Endothelial cell of umbilical vein (primary cell): ENCODE results near the gene PTPRO. TPM values are rescaled to one million over a fixed set of nuclear protein-coding genes. Genes with fewer than 3 reads are reported as not detected.

Source experiments
- BruUV-seq: library from RNA; stranded (reverse); fragments of 400-500 nt; replicated peaks from 2 replicates; lab custom pipeline; 2021; lab: Mats Ljungman, UMichigan
- CTCF ChIA-PET: fragments of 300-600, 350-600 bp; sonication (Branson Sonifier 250); formaldehyde crosslinking; loops from one replicate; lab custom pipeline; 2021; ENCODE audit warnings: antibody characterized with exemption, inconsistent platforms; lab: Charles Lee
- POLR2A ChIA-PET: fragments of 300-600, 350-600 bp; sonication (Branson Sonifier 250); formaldehyde crosslinking; loops from one replicate; lab custom pipeline; 2021; ENCODE audit warnings: antibody characterized with exemption, inconsistent platforms; lab: Charles Lee
- DNase-seq: peaks from one replicate; pipeline ENCODE4 v3.0.0-alpha.2; 2011; ENCODE audit warnings: low read depth, low spot score
- FAIRE-seq: peaks from 2 replicates; lab custom pipeline; 2011; peaks lifted over from hg19 to GRCh38; lab: Jason Lieb, UNC
- H2AFZ ChIP-seq: 2 replicates; pipeline ENCODE4 v1.6.0; 2012; ENCODE audit warnings: low read depth, low read length, control low read depth, inconsistent platforms
- H3K27ac ChIP-seq: 2 replicates; pipeline ENCODE4 v1.5.1; 2011; ENCODE audit warnings: low read depth, mild to moderate bottlenecking, control low read depth, low read length, moderate library complexity; ENCODE audit not compliant: insufficient read depth
- H3K27me3 ChIP-seq, 2 experiments: 2 replicates each; pipeline versions ENCODE4 v1.6.0 to v1.6.1; 2011; ENCODE audit warnings: low read length in 2 of 2, mixed read lengths in 1 of 2; ENCODE audit not compliant: control insufficient read depth in 2 of 2, insufficient read depth in 2 of 2
- H3K36me3 ChIP-seq, 2 experiments: 2 replicates in 1 of 2; 3 replicates in 1 of 2; pipeline ENCODE4 v1.5.1; 2011; ENCODE audit warnings: low read length in 2 of 2, mild to moderate bottlenecking in 1 of 2, moderate library complexity in 1 of 2; ENCODE audit not compliant: control insufficient read depth in 2 of 2, insufficient read depth in 2 of 2; ENCODE audit errors: extremely low read depth in 1 of 2
- H3K4me1 ChIP-seq: 3 replicates; pipeline ENCODE4 v1.5.1; 2011; ENCODE audit warnings: mild to moderate bottlenecking, low read length; ENCODE audit not compliant: control insufficient read depth, insufficient read depth; ENCODE audit errors: extremely low read depth
- H3K4me2 ChIP-seq: 2 replicates; pipeline ENCODE4 v1.6.1; 2011; ENCODE audit warnings: low read length, control low read depth, mixed read lengths; ENCODE audit not compliant: insufficient read depth
- H3K4me3 ChIP-seq, 3 experiments: fragments of 200-600 bp in 1 of 3; sonication (generic), shearing (Covaris generic) in 1 of 3; replicated peaks in 1 of 3; 2 replicates each; pipeline ENCODE4 v1.5.1; 2011 to 2016; ENCODE audit warnings: control low read depth in 3 of 3, low read length in 3 of 3, mild to moderate bottlenecking in 2 of 3, inconsistent platforms in 1 of 3, low read depth in 1 of 3, moderate library complexity in 1 of 3; ENCODE audit not compliant: insufficient read depth in 1 of 3
- H3K79me2 ChIP-seq: 2 replicates; pipeline ENCODE4 v1.6.0; 2012; ENCODE audit warnings: low read length, inconsistent platforms; ENCODE audit not compliant: control insufficient read depth, insufficient read depth
- H3K9ac ChIP-seq: replicated peaks from 2 replicates; pipeline ENCODE3; 2011; ENCODE audit warnings: low read length, control low read depth; ENCODE audit not compliant: insufficient read depth; ENCODE audit errors: extremely low read depth
- H3K9me1 ChIP-seq: replicated peaks from 3 replicates; pipeline ENCODE4 v1.6.0; 2011; ENCODE audit warnings: mild to moderate bottlenecking, low read length; ENCODE audit not compliant: control insufficient read depth, insufficient read depth; ENCODE audit errors: extremely low read depth
- H3K9me3 ChIP-seq: replicated peaks from 2 replicates; pipeline ENCODE4 v1.5.1; 2012; ENCODE audit warnings: low read length, inconsistent platforms; ENCODE audit not compliant: control insufficient read depth, insufficient read depth
- H4K20me1 ChIP-seq: replicated peaks from 2 replicates; pipeline ENCODE3; 2011; ENCODE audit warnings: mild to moderate bottlenecking, low read length; ENCODE audit not compliant: control insufficient read depth, insufficient read depth; ENCODE audit errors: extremely low read depth
- EZH2 ChIP-seq: IDR thresholded peaks from 2 replicates; pipeline ENCODE4 v1.6.1; 2012; ENCODE audit warnings: borderline replicate concordance, low read depth, mild to moderate bottlenecking, moderate library complexity, low read length, inconsistent platforms; ENCODE audit not compliant: severe bottlenecking
- JUN ChIP-seq: IDR thresholded peaks from 2 replicates; pipeline ENCODE4 v1.6.1; 2011; ENCODE audit warnings: borderline replicate concordance, low read depth; ENCODE audit not compliant: insufficient read length, insufficient read depth
- MYC ChIP-seq: IDR thresholded peaks from one replicate; pipeline ENCODE4 v1.6.1; 2011; ENCODE audit warnings: mild to moderate bottlenecking, low read depth, low read length
- POLR2A ChIP-seq: IDR thresholded peaks from 2 replicates; pipeline ENCODE4 v1.6.1; 2012; ENCODE audit warnings: low read depth, mild to moderate bottlenecking, control low read depth, low read length
- POLR2AphosphoS5 ChIP-seq: IDR thresholded peaks from 2 replicates; pipeline ENCODE4 v1.6.1; 2012; ENCODE audit warnings: low read depth, mild to moderate bottlenecking, control low read depth, low read length, moderate library complexity; ENCODE audit not compliant: insufficient read depth
- dilution Hi-C: fragments of 300-500 bp; cut with MboI; formaldehyde crosslinking; loops from one replicate; pipeline ENCODE4 v1.15.0; 2019; ENCODE audit warnings: low sequenced_read_pairs; ENCODE audit not compliant: extremely low pct_ligation_motif_present
- intact Hi-C: fragments of 100-400 bp; cut with micrococcal nuclease; formaldehyde crosslinking; loops from one replicate; pipeline ENCODE4 v1.10.0; 2022
- polyA plus RNA-seq, 4 experiments: library from polyadenylated mRNA; depleted of rRNA in 3 of 4; stranded (reverse) in 3 of 4; unstranded in 1 of 4; fragments of >200 nt; gene quantifications; 2 replicates each; pipeline versions ENCODE4 v1.2.1 to v1.2.3, GENCODE V29; 2011 to 2012; ENCODE audit warnings: missing spikeins in 1 of 4
- total RNA-seq: library from RNA; stranded (reverse); gene quantifications from 2 replicates; pipeline ENCODE4 v1.2.3, GENCODE V29; 2021
- TF ChIP-seq, protein P1 (sequence below), 2 donors: IDR thresholded peaks; 1 replicate in 1 of 2; 2 replicates in 1 of 2; pipeline ENCODE4 v1.5.1; 2011; ENCODE audit warnings: low read length in 2 of 2, mild to moderate bottlenecking in 2 of 2, moderate library complexity in 2 of 2, control low read depth in 1 of 2, inconsistent platforms in 1 of 2, low read depth in 1 of 2; ENCODE audit not compliant: insufficient read depth in 1 of 2; ENCODE audit errors: extremely low read depth in 1 of 2
- TF ChIP-seq, protein P2 (sequence below): IDR thresholded peaks from 2 replicates; pipeline ENCODE4 v1.6.1; 2011; ENCODE audit not compliant: insufficient read depth, insufficient read length

PTPRO gene
- total and polyA plus RNA-seq, 2 donors (not counting 3 experiments of a cell fraction or from before 2014, with no cell fraction given) = not detected

DNA sequence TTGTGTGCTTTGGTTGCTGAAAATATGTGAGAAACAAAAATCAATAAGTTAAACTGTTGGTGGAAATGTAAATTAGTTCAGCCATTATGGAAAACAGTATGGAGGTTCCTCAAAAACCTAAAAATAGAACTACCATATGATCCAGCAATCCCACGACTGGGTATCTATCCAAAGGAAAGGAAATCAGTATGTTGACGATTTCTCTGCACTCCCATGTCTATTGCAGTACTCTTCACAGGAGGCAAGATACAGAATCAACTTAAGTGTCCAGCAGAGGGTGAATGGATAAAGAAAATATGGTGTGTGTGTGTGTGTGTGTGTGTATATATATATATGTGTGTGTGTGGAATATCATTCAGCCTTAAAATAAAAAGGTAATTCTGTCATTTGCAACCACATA, 159.5 kb downstream of the PTPRO start:
- ChIA-PET CTCF (no interaction called here), POLR2A (no interaction called here)
- Histone ChIP-seq H3K27me3 (no peaks in the 10 kb centered on the region), H3K4me2 (no peak overlapping the region), H3K9ac (no peak overlapping the region), H3K27ac (no peak overlapping the region), H3K4me3 (no peak overlapping the region), H4K20me1 (no peaks in the 10 kb centered on the region), H3K9me1 (no peaks in the 10 kb centered on the region), H3K4me1 (no peaks in the 10 kb centered on the region), H3K36me3 (no peaks in the 10 kb centered on the region), H3K9me3 (no peaks in the 10 kb centered on the region), H2AFZ (no peak overlapping the region), H3K79me2 (no peaks in the 10 kb centered on the region)
- intact Hi-C loops = no loop called here
- FAIRE-seq = no peak
- BruUV-seq = no TSS peak
- dilution Hi-C loops = no loop called here
- no peak for TF ChIP-seq POLR2A
- no peak for TF ChIP-seq POLR2AphosphoS5
- no peak for TF ChIP-seq JUN
- no peak for TF ChIP-seq EZH2
- TF ChIP-seq MYC = no peak
- TF ChIP-seq, protein P1, sequence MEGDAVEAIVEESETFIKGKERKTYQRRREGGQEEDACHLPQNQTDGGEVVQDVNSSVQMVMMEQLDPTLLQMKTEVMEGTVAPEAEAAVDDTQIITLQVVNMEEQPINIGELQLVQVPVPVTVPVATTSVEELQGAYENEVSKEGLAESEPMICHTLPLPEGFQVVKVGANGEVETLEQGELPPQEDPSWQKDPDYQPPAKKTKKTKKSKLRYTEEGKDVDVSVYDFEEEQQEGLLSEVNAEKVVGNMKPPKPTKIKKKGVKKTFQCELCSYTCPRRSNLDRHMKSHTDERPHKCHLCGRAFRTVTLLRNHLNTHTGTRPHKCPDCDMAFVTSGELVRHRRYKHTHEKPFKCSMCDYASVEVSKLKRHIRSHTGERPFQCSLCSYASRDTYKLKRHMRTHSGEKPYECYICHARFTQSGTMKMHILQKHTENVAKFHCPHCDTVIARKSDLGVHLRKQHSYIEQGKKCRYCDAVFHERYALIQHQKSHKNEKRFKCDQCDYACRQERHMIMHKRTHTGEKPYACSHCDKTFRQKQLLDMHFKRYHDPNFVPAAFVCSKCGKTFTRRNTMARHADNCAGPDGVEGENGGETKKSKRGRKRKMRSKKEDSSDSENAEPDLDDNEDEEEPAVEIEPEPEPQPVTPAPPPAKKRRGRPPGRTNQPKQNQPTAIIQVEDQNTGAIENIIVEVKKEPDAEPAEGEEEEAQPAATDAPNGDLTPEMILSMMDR (IDR thresholded peaks at IDR 0.05; ENCODE audit: extremely low read depth in 1 of 2, insufficient read depth in 1 of 2, low read depth in 1 of 2, low read length in 2 of 2) = no peak
- TF ChIP-seq, protein P2, sequence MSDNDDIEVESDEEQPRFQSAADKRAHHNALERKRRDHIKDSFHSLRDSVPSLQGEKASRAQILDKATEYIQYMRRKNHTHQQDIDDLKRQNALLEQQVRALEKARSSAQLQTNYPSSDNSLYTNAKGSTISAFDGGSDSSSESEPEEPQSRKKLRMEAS = no peak
- no peak for DNase-seq
